NCI-H2196 treated with DMSO at 0.1 percent for 48 hours (cell line): ENCODE measurements around the gene TOP2A.
"Not testable (repeated sequence)": the region's sequence is repeated elsewhere in the genome, so short reads cannot be mapped to it uniquely, and the experiment has no call there.

ENCODE experiments used
- DNase-seq: peaks from one replicate; lab custom pipeline; 2025; ENCODE audit not compliant: unreplicated experiment; lab: John Stamatoyannopoulos, UW

Gene TOP2A

GRCh38 chr17:40432864-40433528 lies 15.3 kb upstream of the TOP2A start:
- no peak for DNase-seq

GRCh38 chr17:40431231-40431602 lies 13.5 kb upstream of the TOP2A start:
- DNase-seq: no peak

- DNase-seq: no peak
Measured at GRCh38 chr17:40430272-40431230, 12.9 kb upstream of the TOP2A start.

GRCh38 chr17:40427002-40427491 lies 9.4 kb upstream of the TOP2A start:
- no peak for DNase-seq

- DNase-seq: no peak
Measured at GRCh38 chr17:40425741-40426140, 8.0 kb upstream of the TOP2A start.

- no peak for DNase-seq
Measured at GRCh38 chr17:40422990-40423633, 5.4 kb upstream of the TOP2A start.

- no peak for DNase-seq
Measured at GRCh38 chr17:40419559-40420331, 2.0 kb upstream of the TOP2A start.

- no peak for DNase-seq
Measured at GRCh38 chr17:40418428-40418706, 671 bp upstream of the TOP2A start.

GRCh38 chr17:40417258-40417608 lies 463 bp downstream of the TOP2A start:
- no peak for DNase-seq

- no peak for DNase-seq
Measured at GRCh38 chr17:40416671-40417070, 1.0 kb downstream of the TOP2A start.

- no peak for DNase-seq
Measured at GRCh38 chr17:40415390-40415789, 2.3 kb downstream of the TOP2A start.

GRCh38 chr17:40414312-40414711 lies 3.4 kb downstream of the TOP2A start:
- DNase-seq: not testable (repeated sequence)

- no peak for DNase-seq
Measured at GRCh38 chr17:40412880-40413279, 4.8 kb downstream of the TOP2A start.

GRCh38 chr17:40411821-40412220 lies 5.9 kb downstream of the TOP2A start:
- no peak for DNase-seq

- DNase-seq: no peak
Measured at GRCh38 chr17:40410082-40410481, 7.6 kb downstream of the TOP2A start.

- DNase-seq: not testable (repeated sequence)
Measured at GRCh38 chr17:40409540-40409939, 8.2 kb downstream of the TOP2A start.

- no peak for DNase-seq
Measured at GRCh38 chr17:40407460-40407859, 10.2 kb downstream of the TOP2A start.

- DNase-seq: no peak
Measured at GRCh38 chr17:40404003-40404402, 13.7 kb downstream of the TOP2A start.

- DNase-seq: no peak
Measured at GRCh38 chr17:40402668-40403067, 15.0 kb downstream of the TOP2A start.

GRCh38 chr17:40399185-40399584 lies 18.5 kb downstream of the TOP2A start:
- DNase-seq: no peak

GRCh38 chr17:40386555-40386954 lies 31.1 kb downstream of the TOP2A start:
- DNase-seq: not testable (repeated sequence)
